ENCODE data around the gene GNAQ.
"Not testable (repeated sequence)": the region's sequence is repeated elsewhere in the genome, so short reads cannot be mapped to it uniquely, and the experiment has no call there.

GNAQ gene

DNA sequence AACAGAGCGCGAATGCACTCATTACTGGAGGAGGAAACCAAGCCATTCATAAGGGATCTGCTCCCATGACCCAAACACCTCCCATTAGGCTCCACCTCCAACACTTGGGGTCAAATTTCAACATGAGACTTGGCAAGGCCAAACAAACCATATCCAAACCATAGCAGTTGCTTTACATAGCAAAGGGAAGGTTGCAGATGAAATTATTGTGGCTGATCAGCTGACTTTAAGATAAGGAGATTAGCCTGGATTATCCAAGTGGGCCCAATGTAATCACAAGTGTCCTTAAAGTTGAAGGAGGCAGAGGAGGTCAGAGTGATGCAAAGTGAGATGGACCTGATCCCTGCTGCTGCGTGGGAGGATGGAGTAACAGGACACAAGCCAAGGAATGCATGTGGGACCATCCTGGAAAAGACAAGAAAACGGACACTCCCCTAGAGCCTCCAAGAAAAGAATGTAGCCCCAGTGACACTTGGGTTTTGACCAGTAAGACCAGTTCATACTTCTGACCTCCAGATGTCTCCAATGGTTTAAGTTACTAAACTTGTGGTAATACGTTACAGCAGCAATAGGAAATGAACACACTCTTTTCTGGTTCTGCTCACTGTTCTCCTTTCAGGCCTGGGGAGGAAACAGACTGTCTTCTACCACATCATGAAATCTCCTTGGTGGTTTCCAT lies 167.3 kb downstream of the GNAQ start:
- no peak for DNase-seq (ENCODE audit: extremely low read depth, low read depth)
- no peak overlapping the region for H3K4me3 ChIP-seq (replicated peaks; ENCODE audit: low read depth, low read length)
- TF ChIP-seq, protein P1, sequence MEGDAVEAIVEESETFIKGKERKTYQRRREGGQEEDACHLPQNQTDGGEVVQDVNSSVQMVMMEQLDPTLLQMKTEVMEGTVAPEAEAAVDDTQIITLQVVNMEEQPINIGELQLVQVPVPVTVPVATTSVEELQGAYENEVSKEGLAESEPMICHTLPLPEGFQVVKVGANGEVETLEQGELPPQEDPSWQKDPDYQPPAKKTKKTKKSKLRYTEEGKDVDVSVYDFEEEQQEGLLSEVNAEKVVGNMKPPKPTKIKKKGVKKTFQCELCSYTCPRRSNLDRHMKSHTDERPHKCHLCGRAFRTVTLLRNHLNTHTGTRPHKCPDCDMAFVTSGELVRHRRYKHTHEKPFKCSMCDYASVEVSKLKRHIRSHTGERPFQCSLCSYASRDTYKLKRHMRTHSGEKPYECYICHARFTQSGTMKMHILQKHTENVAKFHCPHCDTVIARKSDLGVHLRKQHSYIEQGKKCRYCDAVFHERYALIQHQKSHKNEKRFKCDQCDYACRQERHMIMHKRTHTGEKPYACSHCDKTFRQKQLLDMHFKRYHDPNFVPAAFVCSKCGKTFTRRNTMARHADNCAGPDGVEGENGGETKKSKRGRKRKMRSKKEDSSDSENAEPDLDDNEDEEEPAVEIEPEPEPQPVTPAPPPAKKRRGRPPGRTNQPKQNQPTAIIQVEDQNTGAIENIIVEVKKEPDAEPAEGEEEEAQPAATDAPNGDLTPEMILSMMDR (IDR thresholded peaks at IDR 0.05; ENCODE audit: low read depth, low read length, missing control alignments): no peak

DNA sequence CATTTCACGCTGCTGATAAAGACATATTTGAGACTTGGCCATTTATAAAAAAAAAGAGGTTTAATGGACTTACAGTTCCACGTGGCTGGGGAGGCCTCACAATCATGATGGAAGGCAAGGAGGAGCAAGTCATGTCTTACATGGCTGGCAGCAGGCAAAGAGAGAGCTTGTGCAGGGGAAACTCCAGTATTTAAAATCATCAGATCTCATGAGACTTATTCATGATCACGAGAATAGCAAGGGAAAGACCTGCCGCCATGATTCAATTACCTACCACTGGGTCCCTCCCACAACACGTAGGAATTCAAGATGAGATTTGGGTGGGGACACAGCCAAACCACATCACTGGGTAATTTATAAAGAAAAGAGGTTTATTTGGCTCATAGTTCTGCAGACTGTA lies 168.0 kb downstream of the GNAQ start:
- not testable (repeated sequence) for DNase-seq (ENCODE audit: extremely low read depth, low read depth); H3K4me3 ChIP-seq (replicated peaks; ENCODE audit: low read depth, low read length)

- not testable (repeated sequence) for H3K4me3 ChIP-seq (replicated peaks; ENCODE audit: low read depth, low read length); DNase-seq (ENCODE audit: extremely low read depth, low read depth)
Measured at GRCh38 chr9:77860953-77861352, 170.7 kb downstream of the GNAQ start.

GRCh38 chr9:77857513-77858259 lies 173.9 kb downstream of the GNAQ start:
- H3K4me3 ChIP-seq (replicated peaks; ENCODE audit: low read depth, low read length): no peak overlapping the region
- no peak for DNase-seq (ENCODE audit: extremely low read depth, low read depth)
- TF ChIP-seq, protein P1 (IDR thresholded peaks at IDR 0.05; ENCODE audit: low read depth, low read length, missing control alignments): no peak

- TF ChIP-seq, protein P1 (IDR thresholded peaks at IDR 0.05; ENCODE audit: low read depth, low read length, missing control alignments): no peak
Measured at GRCh38 chr9:77856615-77857014, 175.0 kb downstream of the GNAQ start.

DNA sequence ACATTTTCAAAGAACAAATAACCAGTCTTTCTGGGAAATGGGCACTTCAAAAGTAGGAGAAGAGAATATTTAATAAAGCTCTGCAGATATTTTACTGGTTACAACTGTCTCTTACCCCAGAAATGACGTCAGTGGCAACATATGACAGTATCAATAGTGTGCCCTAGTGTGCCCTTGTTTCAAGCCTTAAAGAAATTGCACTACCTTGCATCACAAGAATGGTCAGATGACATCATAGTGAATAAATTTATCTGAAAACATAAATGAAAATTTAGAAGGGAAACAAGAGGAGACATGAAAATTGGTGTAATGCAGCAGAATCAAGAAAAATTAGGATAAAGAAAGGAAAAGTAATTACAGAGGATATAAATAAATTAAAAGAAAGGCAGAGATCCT lies 176.7 kb downstream of the GNAQ start:
- no peak for DNase-seq (ENCODE audit: extremely low read depth, low read depth)
- TF ChIP-seq, protein P1 (IDR thresholded peaks at IDR 0.05; ENCODE audit: low read depth, low read length, missing control alignments): no peak
- H3K4me3 ChIP-seq (replicated peaks; ENCODE audit: low read depth, low read length): no peak overlapping the region

More at GRCh38 chr9:77856615-77857014, 175.0 kb downstream of the GNAQ start:
- no peak overlapping the region for H3K4me3 ChIP-seq (replicated peaks; ENCODE audit: low read depth, low read length)
- no peak for DNase-seq (ENCODE audit: extremely low read depth, low read depth)

- TF ChIP-seq, protein P1 (IDR thresholded peaks at IDR 0.05; ENCODE audit: low read depth, low read length, missing control alignments): no peak
- no peak overlapping the region for H3K4me3 ChIP-seq (replicated peaks; ENCODE audit: low read depth, low read length)
- DNase-seq (ENCODE audit: extremely low read depth, low read depth): no peak
Measured at GRCh38 chr9:77854258-77854915, 177.2 kb downstream of the GNAQ start.
